HepG2 (cell line): ENCODE data around the gene DIPK1C. TPM values are rescaled to one million over a fixed set of nuclear protein-coding genes. Genes with fewer than 3 reads are reported as not detected.

Experiments
- BCL6 ChIP-seq: IDR thresholded peaks from 2 replicates; pipeline ENCODE4 v1.6.1; 2016; ENCODE audit warnings: missing genetic modification reagents, missing compliant biosample characterization
- FIP1L1 ChIP-seq: fragments of 200-400 bp; formaldehyde crosslinking; IDR thresholded peaks from 2 replicates; pipeline ENCODE4 v1.6.1; 2018; ENCODE audit warnings: low read depth, mild to moderate bottlenecking, low read length, moderate library complexity, borderline replicate concordance; ENCODE audit not compliant: insufficient read depth
- FOXO1 ChIP-seq: sonication (generic); formaldehyde crosslinking; IDR thresholded peaks from 2 replicates; pipeline ENCODE4 v1.4.0; 2020; ENCODE audit warnings: missing genetic modification reagents
- HIVEP1 ChIP-seq: sonication (generic); formaldehyde crosslinking; IDR thresholded peaks from 2 replicates; pipeline ENCODE4 v1.4.0; 2020; ENCODE audit warnings: mild to moderate bottlenecking, missing genetic modification reagents
- HOXA7 ChIP-seq: sonication (generic); formaldehyde crosslinking; IDR thresholded peaks from 2 replicates; pipeline ENCODE4 v1.8.1; 2022; ENCODE audit warnings: mild to moderate bottlenecking, missing genetic modification reagents, moderate library complexity
- KLF13 ChIP-seq: sonication (generic); formaldehyde crosslinking; IDR thresholded peaks from 2 replicates; pipeline ENCODE4 v1.4.0; 2020; ENCODE audit warnings: mild to moderate bottlenecking, missing genetic modification reagents
- LCORL ChIP-seq, 2 experiments: fragments of 450-650 bp in 1 of 2; sonication (generic) in 1 of 2; formaldehyde crosslinking in 1 of 2; IDR thresholded peaks; 2 replicates each; pipeline versions ENCODE4 v1.5.0 to v1.6.1; 2017 to 2020; ENCODE audit warnings: antibody characterized with exemption in 1 of 2, missing genetic modification reagents in 1 of 2
- MAFK ChIP-seq, 2 experiments: IDR thresholded peaks in 1 of 2; conservative IDR thresholded peaks in 1 of 2; 2 replicates each; pipeline ENCODE4 v1.6.1; 2011; ENCODE audit warnings: improper control_type of control experiment in 2 of 2, low read length in 2 of 2
- NFE2 ChIP-seq: sonication (generic); formaldehyde crosslinking; IDR thresholded peaks from 2 replicates; pipeline ENCODE4 v1.4.0; 2020; ENCODE audit warnings: missing genetic modification reagents
- POLR2AphosphoS5 ChIP-seq: IDR thresholded peaks from 2 replicates; pipeline ENCODE4 v1.6.1; 2012; ENCODE audit warnings: low read depth, low read length
- SAP130 ChIP-seq: IDR thresholded peaks from 2 replicates; pipeline ENCODE4 v1.6.1; 2016; ENCODE audit warnings: low read depth
- SOX6 ChIP-seq, 2 experiments: fragments of 450-650 bp in 1 of 2; sonication (generic) in 1 of 2; formaldehyde crosslinking in 1 of 2; IDR thresholded peaks; 2 replicates each; pipeline versions ENCODE4 v1.4.0 to v1.6.1; 2017 to 2020; ENCODE audit warnings: antibody characterized with exemption in 1 of 2, mild to moderate bottlenecking in 1 of 2, missing genetic modification reagents in 1 of 2
- TBX3 ChIP-seq: fragments of 450-650 bp; IDR thresholded peaks from 2 replicates; pipeline ENCODE4 v1.6.1; 2017; ENCODE audit warnings: antibody characterized with exemption, mild to moderate bottlenecking, inconsistent platforms, borderline replicate concordance
- ZBTB20 ChIP-seq: sonication (generic); formaldehyde crosslinking; IDR thresholded peaks from 2 replicates; pipeline ENCODE4 v1.8.1; 2023; ENCODE audit warnings: missing genetic modification reagents, low read depth, mild to moderate bottlenecking, borderline replicate concordance
- ZNF180 ChIP-seq: sonication (generic); formaldehyde crosslinking; IDR thresholded peaks from 2 replicates; pipeline ENCODE4 v1.4.0; 2020; ENCODE audit warnings: low read depth, missing genetic modification reagents, borderline replicate concordance
- ZNF234 ChIP-seq: sonication (generic); formaldehyde crosslinking; conservative IDR thresholded peaks from 2 replicates; pipeline ENCODE4 v1.5.1; 2020; ENCODE audit warnings: mild to moderate bottlenecking, missing genetic modification reagents
- ZNF562 ChIP-seq: sonication (generic); formaldehyde crosslinking; IDR thresholded peaks from 2 replicates; pipeline ENCODE4 v1.8.0; 2022; ENCODE audit warnings: missing genetic modification reagents, borderline replicate concordance
- ZNF577 ChIP-seq: sonication (generic); formaldehyde crosslinking; IDR thresholded peaks from 2 replicates; pipeline ENCODE4 v1.4.0; 2020; ENCODE audit warnings: mild to moderate bottlenecking, low read depth, missing genetic modification reagents, borderline replicate concordance
- ZNF761 ChIP-seq: sonication (generic); formaldehyde crosslinking; conservative IDR thresholded peaks from 2 replicates; pipeline ENCODE4 v1.4.0; 2020; ENCODE audit warnings: mild to moderate bottlenecking, missing genetic modification reagents
- ZNF883 ChIP-seq: sonication (generic); formaldehyde crosslinking; IDR thresholded peaks from 2 replicates; pipeline ENCODE4 v1.5.1; 2020; ENCODE audit warnings: mild to moderate bottlenecking, missing genetic modification reagents; ENCODE audit errors: not compliant biosample characterization
- polyA plus RNA-seq, 8 experiments: library from polyadenylated mRNA; depleted of rRNA in 3 of 8; stranded (reverse) in 7 of 8; unstranded in 1 of 8; fragments of >200 nt; fragmentation: Illumina TruSeq in 4 of 8; extraction: Trizol in 4 of 8; gene quantifications; 2 replicates each; pipeline versions ENCODE4 v1.2.1 to v1.2.3, GENCODE V29; 2011 to 2016; ENCODE audit warnings: low read depth in 4 of 8, missing spikeins in 1 of 8, mixed read lengths in 1 of 8; ENCODE audit not compliant: insufficient read depth in 1 of 8
- total RNA-seq, 5 experiments: library from RNA; depleted of rRNA; stranded (reverse); fragments of >200 nt; fragmentation: Illumina TruSeq; extraction: Trizol; gene quantifications; 2 replicates each; pipeline ENCODE4 v1.2.3, GENCODE V29; 2016; ENCODE audit warnings: low read depth in 1 of 5
- TF ChIP-seq, protein P1 (sequence below): sonication (generic); formaldehyde crosslinking; IDR thresholded peaks from 2 replicates; pipeline ENCODE4 v1.4.0; 2020; ENCODE audit warnings: missing genetic modification reagents
- TF ChIP-seq, protein P2 (sequence below): IDR thresholded peaks from 2 replicates; pipeline ENCODE4 v1.6.1; 2016; ENCODE audit warnings: missing biosample characterization, missing genetic modification reagents, low read depth
- TF ChIP-seq, protein P3 (sequence below): sonication (generic); formaldehyde crosslinking; IDR thresholded peaks from 2 replicates; pipeline ENCODE4 v1.8.1; 2022; ENCODE audit warnings: mild to moderate bottlenecking, missing genetic modification reagents

The DIPK1C gene
- total and polyA plus RNA-seq, 2 of the 13 experiments (the other 11 are each of a cell fraction or from before 2014, with no cell fraction given), result 1.8 TPM; not detected in 1

- TF ChIP-seq KLF13 (CRISPR knock-in tag) (no peak), POLR2AphosphoS5 (0 out of 2 replicates have a peak, but pooled peaks have one; percentile 15), TBX3 (no peak), ZNF180 (CRISPR knock-in tag) (no peak), SAP130 (peak; percentile 29; the same call in 1 of the 2 replicates), FIP1L1 (no peak), LCORL (IDR thresholded peaks at IDR 0.05) (peak; percentile 44; the same call in 1 of the 2 replicates), LCORL (CRISPR knock-in tag; IDR thresholded peaks at IDR 0.05) (no peak), HOXA7 (CRISPR knock-in tag) (no peak), ZNF761 (0 out of 2 replicates have a peak, but pooled peaks have one; percentile 18), MAFK (conservative IDR thresholded peaks at IDR 0.05 in 1 of 2, IDR thresholded peaks at IDR 0.05 in 1 of 2; ENCODE audit: low read length in 2 of 2) (no peak), HIVEP1 (CRISPR knock-in tag) (no peak), SOX6 (IDR thresholded peaks at IDR 0.05) (no peak), SOX6 (CRISPR knock-in tag; IDR thresholded peaks at IDR 0.05) (0 out of 2 replicates have a peak, but pooled peaks have one; percentile 43), ZBTB20 (CRISPR knock-in tag) (no peak; the same call in 1 of the 2 replicates), FOXO1 (CRISPR knock-in tag) (no peak), ZNF234 (no peak), ZNF883 (CRISPR knock-in tag) (no peak), NFE2 (CRISPR knock-in tag) (no peak), ZNF562 (CRISPR knock-in tag) (no peak), BCL6 (CRISPR knock-in tag) (no peak), ZNF577 (CRISPR knock-in tag) (peak; percentile 73; the same call in 1 of the 2 replicates)
- TF ChIP-seq, protein P1, sequence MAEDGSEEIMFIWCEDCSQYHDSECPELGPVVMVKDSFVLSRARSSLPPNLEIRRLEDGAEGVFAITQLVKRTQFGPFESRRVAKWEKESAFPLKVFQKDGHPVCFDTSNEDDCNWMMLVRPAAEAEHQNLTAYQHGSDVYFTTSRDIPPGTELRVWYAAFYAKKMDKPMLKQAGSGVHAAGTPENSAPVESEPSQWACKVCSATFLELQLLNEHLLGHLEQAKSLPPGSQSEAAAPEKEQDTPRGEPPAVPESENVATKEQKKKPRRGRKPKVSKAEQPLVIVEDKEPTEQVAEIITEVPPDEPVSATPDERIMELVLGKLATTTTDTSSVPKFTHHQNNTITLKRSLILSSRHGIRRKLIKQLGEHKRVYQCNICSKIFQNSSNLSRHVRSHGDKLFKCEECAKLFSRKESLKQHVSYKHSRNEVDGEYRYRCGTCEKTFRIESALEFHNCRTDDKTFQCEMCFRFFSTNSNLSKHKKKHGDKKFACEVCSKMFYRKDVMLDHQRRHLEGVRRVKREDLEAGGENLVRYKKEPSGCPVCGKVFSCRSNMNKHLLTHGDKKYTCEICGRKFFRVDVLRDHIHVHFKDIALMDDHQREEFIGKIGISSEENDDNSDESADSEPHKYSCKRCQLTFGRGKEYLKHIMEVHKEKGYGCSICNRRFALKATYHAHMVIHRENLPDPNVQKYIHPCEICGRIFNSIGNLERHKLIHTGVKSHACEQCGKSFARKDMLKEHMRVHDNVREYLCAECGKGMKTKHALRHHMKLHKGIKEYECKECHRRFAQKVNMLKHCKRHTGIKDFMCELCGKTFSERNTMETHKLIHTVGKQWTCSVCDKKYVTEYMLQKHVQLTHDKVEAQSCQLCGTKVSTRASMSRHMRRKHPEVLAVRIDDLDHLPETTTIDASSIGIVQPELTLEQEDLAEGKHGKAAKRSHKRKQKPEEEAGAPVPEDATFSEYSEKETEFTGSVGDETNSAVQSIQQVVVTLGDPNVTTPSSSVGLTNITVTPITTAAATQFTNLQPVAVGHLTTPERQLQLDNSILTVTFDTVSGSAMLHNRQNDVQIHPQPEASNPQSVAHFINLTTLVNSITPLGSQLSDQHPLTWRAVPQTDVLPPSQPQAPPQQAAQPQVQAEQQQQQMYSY (CRISPR knock-in tag), result no peak
- TF ChIP-seq, protein P2, sequence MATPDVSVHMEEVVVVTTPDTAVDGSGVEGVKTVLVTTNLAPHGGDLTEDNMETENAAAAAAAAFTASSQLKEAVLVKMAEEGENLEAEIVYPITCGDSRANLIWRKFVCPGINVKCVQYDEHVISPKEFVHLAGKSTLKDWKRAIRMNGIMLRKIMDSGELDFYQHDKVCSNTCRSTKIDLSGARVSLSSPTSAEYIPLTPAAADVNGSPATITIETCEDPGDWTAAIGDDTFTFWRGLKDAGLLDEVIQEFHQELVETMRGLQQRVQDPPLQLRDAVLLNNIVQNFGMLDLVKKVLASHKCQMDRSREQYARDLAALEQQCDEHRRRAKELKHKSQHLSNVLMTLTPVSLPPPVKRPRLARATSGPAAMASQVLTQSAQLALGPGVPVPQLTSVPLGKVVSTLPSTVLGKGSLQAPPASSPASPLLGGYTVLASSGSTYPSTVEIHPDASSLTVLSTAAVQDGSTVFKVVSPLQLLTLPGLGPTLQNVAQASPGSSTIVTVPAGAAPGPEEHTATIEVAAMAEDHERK (CRISPR knock-in tag), result no peak
- TF ChIP-seq, protein P3, sequence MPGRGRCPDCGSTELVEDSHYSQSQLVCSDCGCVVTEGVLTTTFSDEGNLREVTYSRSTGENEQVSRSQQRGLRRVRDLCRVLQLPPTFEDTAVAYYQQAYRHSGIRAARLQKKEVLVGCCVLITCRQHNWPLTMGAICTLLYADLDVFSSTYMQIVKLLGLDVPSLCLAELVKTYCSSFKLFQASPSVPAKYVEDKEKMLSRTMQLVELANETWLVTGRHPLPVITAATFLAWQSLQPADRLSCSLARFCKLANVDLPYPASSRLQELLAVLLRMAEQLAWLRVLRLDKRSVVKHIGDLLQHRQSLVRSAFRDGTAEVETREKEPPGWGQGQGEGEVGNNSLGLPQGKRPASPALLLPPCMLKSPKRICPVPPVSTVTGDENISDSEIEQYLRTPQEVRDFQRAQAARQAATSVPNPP (CRISPR knock-in tag), result no peak
These were observed 39.6 kb upstream of the DIPK1C start (continued) for GRCh38 chr18:74496508-74497323.
